Chondrocyte (in vitro differentiated cells): ENCODE results near the gene MOXD1. TPM values are rescaled to one million over a fixed set of nuclear protein-coding genes. Genes with fewer than 3 reads are reported as not detected.

Experiments
- DNase-seq: peaks from one replicate; pipeline ENCODE4 v3.0.0; 2021; ENCODE audit warnings: mixed read lengths, low spot score
- H3K27ac Mint-ChIP-seq: one replicate; pipeline ENCODE4 v1.8.0; 2021; ENCODE audit warnings: mild to moderate bottlenecking, moderate library complexity, mixed read lengths; ENCODE audit not compliant: unreplicated experiment
- H3K27me3 Mint-ChIP-seq: 2 replicates; pipeline ENCODE4 v1.8.0; 2021; ENCODE audit warnings: low read depth, mixed read lengths
- H3K36me3 Mint-ChIP-seq: 2 replicates; pipeline ENCODE4 v1.8.0; 2021; ENCODE audit warnings: low read depth, mixed read lengths
- H3K4me1 Mint-ChIP-seq: 2 replicates; pipeline ENCODE4 v1.8.0; 2021; ENCODE audit warnings: low read depth, mild to moderate bottlenecking, mixed read lengths
- H3K4me3 Mint-ChIP-seq: one replicate; pipeline ENCODE4 v1.8.0; 2021; ENCODE audit warnings: mild to moderate bottlenecking, moderate library complexity, mixed read lengths; ENCODE audit not compliant: unreplicated experiment
- H3K9me3 Mint-ChIP-seq: 2 replicates; pipeline ENCODE4 v1.8.0; 2021; ENCODE audit warnings: low read depth, mixed read lengths
- total RNA-seq: library from RNA; stranded (reverse); gene quantifications from 3 replicates; pipeline ENCODE4 v1.2.1, GENCODE V29; 2021
- TF ChIP-seq, protein P1 (sequence below): fragments of 200-600 bp; sonication (generic); IDR thresholded peaks from 2 replicates; pipeline ENCODE4 v1.5.0; 2021; ENCODE audit warnings: antibody characterized with exemption, mild to moderate bottlenecking, moderate library complexity

MOXD1 gene
- total RNA-seq, 1 donor from 2014 or later: 9.0 TPM

DNA sequence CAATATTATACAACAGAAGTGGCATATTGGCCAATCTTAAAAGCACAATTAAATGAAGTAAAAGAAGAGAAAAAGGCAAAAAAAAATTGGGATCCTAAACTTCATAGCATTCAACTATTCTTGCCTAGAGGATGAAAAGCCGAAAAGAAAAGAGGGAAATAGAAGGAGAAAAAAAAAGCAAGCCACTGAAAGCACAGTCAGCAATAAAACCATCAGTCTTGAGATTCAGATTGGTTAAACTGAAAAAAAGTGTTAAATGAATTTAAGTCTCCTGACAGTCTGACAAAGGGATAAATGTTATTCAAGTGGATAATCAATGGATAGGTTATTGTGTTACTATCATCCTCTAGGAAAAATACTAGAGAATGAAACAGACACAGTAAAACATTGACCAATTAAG is 19.9 kb downstream of the MOXD1 start:
- no peak for DNase-seq
- no peak overlapping the region for H3K4me3 Mint-ChIP-seq
- H3K36me3 Mint-ChIP-seq: peaks cover 6% of the 10 kb centered on the region
- H3K27me3 Mint-ChIP-seq: no peaks in the 10 kb centered on the region
- no peaks in the 10 kb centered on the region for H3K4me1 Mint-ChIP-seq
- H3K9me3 Mint-ChIP-seq: peaks cover 16% of the 10 kb centered on the region
- no peak overlapping the region for H3K27ac Mint-ChIP-seq
- TF ChIP-seq, protein P1, sequence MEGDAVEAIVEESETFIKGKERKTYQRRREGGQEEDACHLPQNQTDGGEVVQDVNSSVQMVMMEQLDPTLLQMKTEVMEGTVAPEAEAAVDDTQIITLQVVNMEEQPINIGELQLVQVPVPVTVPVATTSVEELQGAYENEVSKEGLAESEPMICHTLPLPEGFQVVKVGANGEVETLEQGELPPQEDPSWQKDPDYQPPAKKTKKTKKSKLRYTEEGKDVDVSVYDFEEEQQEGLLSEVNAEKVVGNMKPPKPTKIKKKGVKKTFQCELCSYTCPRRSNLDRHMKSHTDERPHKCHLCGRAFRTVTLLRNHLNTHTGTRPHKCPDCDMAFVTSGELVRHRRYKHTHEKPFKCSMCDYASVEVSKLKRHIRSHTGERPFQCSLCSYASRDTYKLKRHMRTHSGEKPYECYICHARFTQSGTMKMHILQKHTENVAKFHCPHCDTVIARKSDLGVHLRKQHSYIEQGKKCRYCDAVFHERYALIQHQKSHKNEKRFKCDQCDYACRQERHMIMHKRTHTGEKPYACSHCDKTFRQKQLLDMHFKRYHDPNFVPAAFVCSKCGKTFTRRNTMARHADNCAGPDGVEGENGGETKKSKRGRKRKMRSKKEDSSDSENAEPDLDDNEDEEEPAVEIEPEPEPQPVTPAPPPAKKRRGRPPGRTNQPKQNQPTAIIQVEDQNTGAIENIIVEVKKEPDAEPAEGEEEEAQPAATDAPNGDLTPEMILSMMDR: no peak

DNA sequence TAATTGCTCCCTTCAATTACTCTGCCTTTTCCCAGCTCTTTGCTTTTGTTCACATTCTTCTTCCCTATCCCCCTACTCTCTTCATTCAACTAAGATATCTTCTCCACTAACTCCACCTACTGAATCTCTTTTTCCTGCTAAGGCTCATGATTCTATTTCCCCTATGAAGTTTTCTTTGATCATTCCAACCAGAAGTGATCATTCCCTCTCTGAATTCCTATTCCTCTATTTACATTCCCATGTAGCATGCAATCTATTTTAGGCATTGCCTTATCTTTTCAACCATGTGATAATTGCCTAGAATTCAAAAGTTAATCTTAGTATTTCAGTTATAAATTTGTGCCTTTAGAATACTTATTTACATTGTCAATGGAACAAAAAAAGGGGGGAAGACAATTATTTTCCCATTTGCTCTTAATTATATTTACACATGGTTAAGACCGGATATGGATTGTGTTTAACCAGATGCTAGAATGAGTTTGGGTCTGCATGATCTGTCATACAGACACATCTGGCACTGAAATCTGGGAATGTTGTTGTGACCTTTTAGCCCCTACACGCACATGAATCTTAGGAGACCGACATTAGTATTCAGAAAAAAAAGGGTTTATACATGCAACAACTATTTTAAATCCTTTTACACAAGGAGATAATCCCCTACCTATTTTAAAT is 20.8 kb downstream of the MOXD1 start:
- H3K4me3 Mint-ChIP-seq: no peak overlapping the region
- no peaks in the 10 kb centered on the region for H3K4me1 Mint-ChIP-seq
- DNase-seq: no peak
- peaks cover 6% of the 10 kb centered on the region for H3K36me3 Mint-ChIP-seq
- peaks cover 16% of the 10 kb centered on the region for H3K9me3 Mint-ChIP-seq
- no peaks in the 10 kb centered on the region for H3K27me3 Mint-ChIP-seq
- TF ChIP-seq, protein P1: no peak
- no peak overlapping the region for H3K27ac Mint-ChIP-seq

DNA sequence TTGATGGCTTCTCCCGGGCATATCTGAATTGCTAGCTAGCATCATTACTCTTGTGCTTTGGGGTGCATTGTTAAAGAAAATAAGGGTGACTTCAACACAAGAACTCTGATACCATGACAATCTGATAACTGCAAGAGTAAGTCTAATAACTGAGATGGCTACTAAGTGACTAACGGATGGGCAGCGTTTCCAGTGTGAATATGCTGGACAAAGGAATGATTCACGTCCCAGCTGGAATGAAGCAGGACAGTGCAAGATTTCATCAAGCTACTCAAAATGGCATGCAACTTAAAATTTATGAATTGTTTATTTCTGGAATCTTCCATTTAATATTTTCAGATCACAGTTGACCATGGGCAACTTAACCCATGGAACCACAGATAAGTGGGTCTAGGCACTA is 31.7 kb downstream of the MOXD1 start:
- no peak for DNase-seq
- Mint-ChIP-seq H3K27ac (no peak overlapping the region), H3K4me3 (no peak overlapping the region), H3K36me3 (no peaks in the 10 kb centered on the region), H3K4me1 (no peaks in the 10 kb centered on the region), H3K9me3 (no peaks in the 10 kb centered on the region), H3K27me3 (no peaks in the 10 kb centered on the region)
- TF ChIP-seq, protein P1: no peak

DNA sequence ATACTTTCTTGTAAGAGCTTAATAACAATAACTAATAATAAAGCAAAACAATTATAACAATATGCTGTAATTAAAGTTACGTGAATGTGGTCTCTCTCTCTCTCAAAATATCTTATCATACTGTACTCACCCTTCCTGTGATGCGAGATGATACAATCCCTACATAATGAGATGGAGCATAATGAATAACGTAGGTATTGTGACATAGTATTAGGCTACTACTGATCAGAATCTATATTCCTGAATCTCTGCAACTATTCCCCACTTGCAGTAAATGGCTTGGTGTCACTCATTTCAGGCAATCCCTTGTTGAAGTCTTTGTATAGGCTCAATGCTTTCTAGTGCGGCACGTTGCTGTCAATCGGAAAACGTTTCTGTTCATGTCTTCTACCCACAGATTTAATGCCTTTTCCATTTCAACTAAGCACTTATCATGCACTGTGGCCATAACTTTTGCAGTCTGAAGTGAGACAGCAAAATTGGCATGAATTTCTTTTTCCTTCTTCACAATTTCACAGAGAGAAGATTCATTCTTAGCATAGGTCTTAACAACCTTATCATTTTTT is 32.3 kb downstream of the MOXD1 start:
- TF ChIP-seq, protein P1: no peak
- H3K9me3 Mint-ChIP-seq: no peaks in the 10 kb centered on the region
- no peak overlapping the region for H3K4me3 Mint-ChIP-seq
- no peaks in the 10 kb centered on the region for H3K36me3 Mint-ChIP-seq
- no peak for DNase-seq
- no peaks in the 10 kb centered on the region for H3K27me3 Mint-ChIP-seq
- H3K27ac Mint-ChIP-seq: no peak overlapping the region
- no peaks in the 10 kb centered on the region for H3K4me1 Mint-ChIP-seq

DNA sequence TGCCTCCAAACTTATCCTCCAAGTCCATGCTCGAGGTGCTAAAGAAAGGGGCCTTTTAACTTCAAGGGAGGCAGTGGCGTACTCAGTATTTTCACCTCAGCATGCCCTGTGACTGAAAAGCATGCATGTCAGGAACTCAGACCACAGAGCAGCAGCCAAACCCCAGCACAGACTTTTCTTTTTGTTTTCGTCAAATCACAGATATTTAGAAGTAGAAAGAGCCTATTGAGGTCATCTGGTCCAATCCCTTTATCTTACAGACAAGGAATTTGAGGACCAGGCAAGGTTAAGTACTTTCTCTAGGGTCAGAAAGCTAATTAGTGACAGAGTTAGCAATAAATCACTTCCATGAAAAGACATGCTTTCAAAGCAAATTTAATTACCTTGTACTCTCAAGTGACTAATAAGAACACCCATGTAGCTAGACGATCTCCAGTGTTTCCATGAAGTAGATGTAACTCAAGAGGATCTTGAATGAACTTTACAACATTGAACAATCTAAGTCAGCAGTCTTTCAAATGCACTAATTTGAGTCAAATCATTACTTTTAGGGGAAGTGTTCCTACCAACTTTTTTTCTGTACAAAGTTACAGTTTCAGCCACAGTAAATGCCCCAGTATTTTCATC is 35.9 kb downstream of the MOXD1 start:
- TF ChIP-seq, protein P1: no peak
- H3K4me1 Mint-ChIP-seq: no peaks in the 10 kb centered on the region
- H3K27ac Mint-ChIP-seq: no peak overlapping the region
- H3K4me3 Mint-ChIP-seq: no peak overlapping the region
- H3K27me3 Mint-ChIP-seq: no peaks in the 10 kb centered on the region
- H3K36me3 Mint-ChIP-seq: no peaks in the 10 kb centered on the region
- DNase-seq: no peak
- H3K9me3 Mint-ChIP-seq: no peaks in the 10 kb centered on the region
